MV-4-11 (cell line): ENCODE data around the gene GAGE10.
"Not testable (repeated sequence)": the region's sequence is repeated elsewhere in the genome, so short reads cannot be mapped to it uniquely, and the experiment has no call there.

Experiments
- DNase-seq: peaks from one replicate; lab custom pipeline; 2025; lab: John Stamatoyannopoulos, UW

Gene GAGE10

DNA sequence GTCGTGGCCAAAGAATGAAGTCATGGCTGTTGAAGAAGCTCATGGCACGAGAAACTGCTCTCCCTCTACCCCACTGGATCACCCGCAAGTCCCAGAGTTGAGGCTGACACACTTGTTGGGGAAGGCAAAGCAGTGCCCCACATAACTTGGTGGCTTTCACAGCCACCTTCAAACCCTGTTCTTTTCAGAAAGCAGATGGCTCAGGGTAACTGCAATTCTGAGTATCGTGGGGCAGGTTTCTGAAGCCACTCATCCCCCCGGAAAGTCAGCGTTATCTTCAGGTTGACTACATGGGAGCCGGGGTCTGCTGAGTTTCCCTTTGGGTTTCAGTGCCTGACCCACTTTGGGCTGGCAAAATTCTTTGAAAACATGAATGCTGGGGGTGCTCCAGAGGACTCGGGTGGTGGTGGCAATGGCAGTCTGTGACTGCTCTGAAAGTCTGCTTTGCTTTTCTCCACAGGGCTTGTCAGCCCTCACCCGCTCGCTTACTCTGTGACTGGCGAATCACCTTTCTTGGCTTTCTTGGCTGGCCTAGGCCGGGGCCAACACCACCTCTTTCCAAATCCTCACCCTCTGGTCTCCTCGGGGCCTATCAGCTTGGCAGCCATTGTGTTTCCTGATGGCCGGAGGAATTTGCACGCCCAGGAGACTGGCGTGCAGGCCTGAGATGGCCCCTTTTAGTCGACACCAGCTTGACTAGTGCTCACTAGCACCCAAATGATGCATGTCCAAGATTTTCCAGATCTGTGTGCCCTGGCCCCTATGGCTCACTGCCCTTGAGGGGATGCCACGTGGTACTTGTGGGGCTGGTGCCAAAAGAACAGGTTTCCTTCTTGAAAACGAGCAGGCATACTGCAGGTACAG, 26.5 kb upstream of the GAGE10 start:
- no peak for DNase-seq

- no peak for DNase-seq
Observed at GRCh38 chrX:49277535-49277830, 26.0 kb upstream of the GAGE10 start.

- no peak for DNase-seq
Observed at GRCh38 chrX:49278081-49278480, 25.4 kb upstream of the GAGE10 start.

DNA sequence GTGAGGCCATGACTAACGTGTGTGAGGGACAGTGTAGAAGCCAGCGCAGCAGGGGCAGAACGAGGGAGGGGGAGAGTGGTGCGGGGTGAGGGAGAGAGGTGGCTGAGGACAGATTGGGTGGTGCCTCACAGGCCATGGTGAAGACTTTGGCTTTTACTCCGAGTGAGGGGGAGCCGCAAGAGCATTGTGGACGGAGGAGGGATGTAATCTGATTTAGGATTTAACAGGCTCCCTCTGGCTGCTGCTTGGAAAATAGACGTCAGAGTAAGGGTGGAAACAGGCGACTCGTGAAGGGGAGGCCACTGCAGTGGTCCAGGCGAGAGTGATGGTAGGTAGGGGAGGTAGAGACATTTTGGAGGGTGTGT, 20.8 kb upstream of the GAGE10 start:
- DNase-seq = no peak

DNA sequence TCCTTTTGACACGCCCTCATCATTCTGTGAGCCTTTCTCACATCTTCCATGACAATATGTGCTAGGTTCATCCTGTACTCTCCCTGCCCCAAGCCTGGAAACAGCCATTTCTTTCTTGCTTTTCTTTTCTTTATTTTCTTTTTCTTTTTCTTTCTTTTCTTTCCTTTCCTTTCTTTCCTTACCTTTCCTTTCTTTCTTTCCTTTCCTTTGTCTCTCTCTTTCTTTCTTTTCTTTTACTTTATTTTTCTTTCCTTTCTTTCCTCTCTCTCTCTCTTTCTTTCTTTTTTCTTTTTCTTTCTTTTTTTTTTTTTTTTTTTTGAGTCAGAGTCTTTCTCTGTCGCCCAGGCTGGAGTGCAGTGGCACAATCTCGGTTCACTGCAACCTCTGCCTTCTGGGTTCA, 19.2 kb upstream of the GAGE10 start:
- no peak for DNase-seq

GRCh38 chrX:49286136-49286535, 17.3 kb upstream of the GAGE10 start:
- DNase-seq = no peak

DNA sequence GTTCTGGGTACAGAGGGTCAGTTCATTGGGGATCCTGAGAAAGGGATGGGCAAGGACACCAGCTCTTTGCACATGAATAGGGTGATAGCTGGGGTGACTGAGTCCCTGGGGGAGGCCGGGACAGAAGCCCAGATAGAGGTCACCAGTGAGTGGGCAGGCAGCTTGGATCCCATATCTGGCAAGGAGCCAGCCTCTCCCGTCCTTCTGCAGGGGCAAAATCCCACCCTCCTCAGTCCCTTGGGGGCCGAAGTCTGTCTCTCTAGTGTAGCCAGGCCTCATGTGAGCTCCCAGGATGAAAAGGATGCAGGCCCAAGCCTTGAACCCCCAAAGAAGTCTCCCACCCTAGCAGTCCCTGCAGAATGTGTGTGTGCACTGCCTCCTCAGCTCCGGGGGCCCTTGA, 16.9 kb upstream of the GAGE10 start:
- DNase-seq = no peak

DNA sequence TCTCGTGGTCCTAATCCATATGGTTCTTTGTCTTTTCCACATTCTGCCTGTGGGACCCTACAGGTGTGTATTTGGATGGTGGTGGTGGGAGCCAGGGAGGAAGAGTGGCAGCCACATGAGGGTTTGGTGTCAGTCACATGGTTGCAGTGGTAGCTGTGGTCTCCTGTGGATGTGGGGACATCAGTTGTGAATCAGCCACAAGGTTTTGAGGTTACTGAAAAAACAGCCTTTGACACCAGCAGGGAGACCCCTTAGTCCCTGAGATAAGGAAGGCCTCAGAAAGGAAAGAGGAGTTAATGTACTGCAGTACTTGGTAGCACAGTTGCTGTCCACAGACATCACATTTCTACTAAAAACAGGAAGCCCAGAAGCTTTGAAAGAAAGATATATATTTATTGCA, 15.8 kb upstream of the GAGE10 start:
- no peak for DNase-seq

- DNase-seq = no peak
Observed at GRCh38 chrX:49290215-49290614, 13.2 kb upstream of the GAGE10 start.

GRCh38 chrX:49291615-49292337, 11.7 kb upstream of the GAGE10 start:
- DNase-seq = peak; percentile 48

DNA sequence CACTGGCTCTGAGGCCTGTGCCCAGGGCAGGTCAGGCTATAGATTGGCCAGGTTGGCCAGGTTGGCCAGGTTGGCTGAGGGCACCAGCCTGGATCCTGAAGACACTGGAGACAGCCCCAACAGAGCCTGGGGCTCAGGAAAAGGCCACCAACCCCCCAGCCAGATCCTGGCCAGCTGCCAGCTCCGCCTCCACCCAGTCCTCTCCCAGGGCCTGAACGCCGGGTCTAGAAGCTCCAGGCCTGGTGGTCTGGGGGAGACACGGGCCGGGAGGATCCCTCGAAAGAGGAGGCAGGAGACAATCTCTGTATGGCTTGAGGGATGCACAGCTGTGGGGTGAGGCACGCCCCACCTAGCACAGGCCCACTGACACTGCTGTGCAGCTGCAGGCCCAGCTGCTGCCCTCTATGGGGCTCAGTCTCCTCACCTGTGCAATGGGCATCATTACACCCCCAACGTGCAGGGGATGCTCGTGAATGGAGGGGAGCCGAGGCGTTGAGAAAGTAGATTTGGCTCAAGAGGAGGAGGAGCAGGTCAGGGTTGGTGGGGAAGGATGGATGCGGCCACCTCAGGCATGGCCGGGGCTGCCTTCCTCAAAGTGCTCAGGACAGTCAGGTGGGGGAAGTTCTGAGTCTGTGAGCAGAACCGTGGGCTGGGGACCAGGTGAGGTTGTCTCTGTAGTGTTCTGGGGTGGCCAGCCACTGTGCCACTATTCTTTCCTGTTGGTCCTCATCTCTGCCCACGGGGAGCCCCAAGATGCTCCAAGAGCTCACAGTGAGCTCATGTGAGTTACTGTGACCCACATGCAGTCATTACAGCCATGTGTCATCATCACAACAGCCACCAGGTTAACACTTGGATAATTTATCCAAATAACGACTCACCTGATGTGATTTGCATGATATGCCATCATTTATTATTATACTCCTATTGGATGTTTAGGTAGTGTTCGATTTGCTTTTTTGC, 10.8 kb upstream of the GAGE10 start:
- no peak for DNase-seq

GRCh38 chrX:49299293-49299692, 4.2 kb upstream of the GAGE10 start:
- not testable (repeated sequence) for DNase-seq

- no peak for DNase-seq
Observed at GRCh38 chrX:49300703-49301102, 2.7 kb upstream of the GAGE10 start.

DNA sequence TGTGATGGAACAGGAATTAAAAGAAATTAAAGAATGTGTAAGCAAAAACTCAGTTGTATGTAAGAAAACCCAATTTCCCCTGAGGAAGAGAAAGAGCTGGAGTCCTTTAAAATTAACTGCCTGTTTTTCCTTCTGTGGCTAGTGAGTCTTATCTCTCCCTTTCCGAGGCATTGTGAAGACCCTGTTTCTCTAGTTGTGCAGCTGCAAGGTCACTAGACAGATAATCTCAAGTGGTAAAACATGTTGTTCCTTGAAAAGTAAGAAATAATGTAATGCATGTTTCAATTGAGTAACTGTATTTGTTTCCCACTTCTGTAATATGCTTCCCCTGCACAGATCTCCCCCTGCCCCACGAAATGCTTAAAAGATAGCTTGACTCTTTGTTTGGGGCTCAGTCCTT, 4.3 kb downstream of the GAGE10 start:
- not testable (repeated sequence) for DNase-seq

DNA sequence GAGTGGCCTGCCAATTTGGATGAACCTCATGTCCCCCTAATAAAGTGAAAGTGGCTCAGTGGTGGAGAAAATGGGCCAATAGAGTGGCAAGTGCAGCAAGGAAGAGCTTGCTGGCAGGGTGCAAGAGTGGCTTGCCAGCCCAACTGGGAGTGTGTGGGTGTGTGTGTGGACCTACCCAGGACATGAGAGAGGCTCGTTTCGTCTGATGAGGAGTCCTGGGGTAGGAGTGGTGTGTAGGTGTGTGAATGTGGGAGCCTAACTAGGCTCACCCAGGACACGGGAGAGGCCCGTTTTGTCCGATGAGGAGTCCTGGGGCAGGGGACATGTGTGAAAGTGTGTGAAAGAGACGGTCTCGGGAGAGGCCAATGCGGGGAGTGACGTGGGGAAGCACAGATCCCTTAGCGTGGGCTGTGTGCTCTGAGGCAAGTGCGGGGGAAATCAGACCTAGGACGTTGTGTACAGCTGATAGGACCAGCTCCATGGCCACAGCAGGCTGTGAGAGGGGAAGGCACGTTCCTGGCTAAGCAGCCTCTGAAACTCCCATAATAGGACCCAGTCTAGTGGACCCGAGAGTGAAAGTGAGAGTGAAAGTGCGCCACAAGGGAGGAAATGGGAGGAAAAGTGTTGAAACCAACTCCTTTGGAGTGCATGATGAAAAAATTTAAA, 5.3 kb downstream of the GAGE10 start:
- DNase-seq = peak; percentile 58

GRCh38 chrX:49309401-49309981, 6.0 kb downstream of the GAGE10 start:
- no peak for DNase-seq

GRCh38 chrX:49310371-49310770, 6.9 kb downstream of the GAGE10 start:
- no peak for DNase-seq

DNA sequence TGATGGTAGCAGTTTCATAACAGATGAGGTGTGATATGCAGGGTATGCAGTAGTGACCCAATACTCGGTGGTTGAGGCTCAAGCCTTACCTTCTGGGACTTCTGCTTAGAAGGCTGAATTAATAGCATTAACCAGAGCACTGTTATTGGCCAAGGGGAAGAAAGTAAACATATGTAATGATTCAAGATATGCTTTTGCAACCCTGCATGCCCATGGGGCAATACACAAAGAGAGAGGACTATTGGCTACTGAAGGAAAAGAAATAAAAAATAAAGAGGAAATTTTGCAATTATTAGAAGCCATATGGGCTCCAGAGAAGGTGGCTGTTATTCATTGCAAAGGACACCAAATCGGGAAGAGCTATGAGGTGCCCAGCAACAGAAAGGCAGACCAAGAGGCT, 8.7 kb downstream of the GAGE10 start:
- DNase-seq = no peak

DNA sequence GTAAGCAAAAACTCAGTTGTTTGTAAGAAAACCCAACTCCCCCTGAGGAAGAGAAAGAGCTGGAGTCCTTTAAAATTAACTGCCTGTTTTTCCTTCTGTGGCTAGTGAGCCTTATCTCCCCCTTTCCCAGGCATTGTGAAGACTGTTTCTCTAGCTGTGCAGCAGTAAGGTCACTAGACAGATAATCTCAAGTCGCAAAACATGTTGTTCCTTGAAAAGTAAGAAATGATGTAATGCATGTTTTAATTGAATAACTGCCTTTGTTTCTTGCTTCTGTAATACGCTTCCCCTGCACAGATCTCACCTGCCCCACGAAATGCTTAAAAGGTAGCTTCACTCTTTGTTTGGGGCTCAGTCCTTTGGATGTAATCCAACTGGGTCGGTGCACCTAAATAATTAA, 12.6 kb downstream of the GAGE10 start:
- DNase-seq = no peak

- DNase-seq = not testable (repeated sequence)
Observed at GRCh38 chrX:49321737-49322136, 18.3 kb downstream of the GAGE10 start, which contains the start of gene GAGE12J. Gene GAGE12J, plus strand, starts transcription at chrX:49322037. Its CDS starts 1,157 bp downstream, at chrX:49323194.

DNA sequence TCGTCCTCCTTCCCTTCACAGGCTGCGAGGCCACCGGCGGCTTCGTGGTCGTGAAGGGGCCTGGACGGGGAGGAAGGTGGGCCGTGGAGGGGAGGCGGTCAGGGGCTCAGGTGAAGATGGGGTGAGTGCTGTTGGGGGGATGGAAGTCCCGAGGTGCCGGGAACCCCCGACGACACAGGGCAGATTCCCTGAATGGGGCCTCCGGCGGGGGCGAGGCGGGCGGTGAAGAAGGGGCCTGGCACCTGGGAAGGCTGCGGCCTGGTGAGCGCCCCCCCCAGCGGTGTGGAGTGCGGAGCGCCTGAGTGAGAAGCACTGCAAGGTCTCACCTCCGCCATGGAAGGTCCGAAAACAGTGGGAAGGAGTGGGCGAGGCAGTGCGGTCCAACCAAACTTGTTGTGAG, 18.8 kb downstream of the GAGE10 start:
- DNase-seq = not testable (repeated sequence)
